NCI-H524 treated with DMSO at 0.1 percent for 48 hours (cell line): ENCODE data around the gene SLX4IP.

Experiments used
- DNase-seq: peaks from one replicate; lab custom pipeline; 2025; lab: John Stamatoyannopoulos, UW

The SLX4IP gene

GRCh38 chr20:10466855-10467254 is 31.8 kb downstream of the SLX4IP start:
- DNase-seq = no peak

GRCh38 chr20:10467681-10468339 is 32.7 kb downstream of the SLX4IP start:
- DNase-seq = no peak

GRCh38 chr20:10468340-10468845 is 33.3 kb downstream of the SLX4IP start:
- DNase-seq = no peak

- DNase-seq = no peak
These were observed 34.0 kb downstream of the SLX4IP start for GRCh38 chr20:10469056-10469455.

- DNase-seq = no peak
These were observed 34.5 kb downstream of the SLX4IP start for GRCh38 chr20:10469599-10469998.

- DNase-seq = no peak
These were observed 35.2 kb downstream of the SLX4IP start for GRCh38 chr20:10470276-10470675.

GRCh38 chr20:10472871-10473270 is 37.8 kb downstream of the SLX4IP start:
- DNase-seq = no peak

GRCh38 chr20:10474606-10475184 is 39.6 kb downstream of the SLX4IP start:
- DNase-seq = no peak

GRCh38 chr20:10475225-10475624 is 40.1 kb downstream of the SLX4IP start:
- DNase-seq = no peak

GRCh38 chr20:10476319-10476724 is 41.2 kb downstream of the SLX4IP start:
- DNase-seq = no peak

- no peak for DNase-seq
These were observed 43.1 kb downstream of the SLX4IP start for GRCh38 chr20:10478205-10478604.

GRCh38 chr20:10478930-10479329 is 43.8 kb downstream of the SLX4IP start:
- DNase-seq = no peak

- DNase-seq = peak; percentile 49
These were observed 46.6 kb downstream of the SLX4IP start for GRCh38 chr20:10481676-10482075.

GRCh38 chr20:10483691-10484090 is 48.6 kb downstream of the SLX4IP start:
- DNase-seq = no peak

- DNase-seq = no peak
These were observed 52.3 kb downstream of the SLX4IP start for GRCh38 chr20:10487142-10488136.

- DNase-seq = no peak
These were observed 53.4 kb downstream of the SLX4IP start for GRCh38 chr20:10488534-10488933.

- no peak for DNase-seq
These were observed 54.7 kb downstream of the SLX4IP start for GRCh38 chr20:10489853-10490252.

GRCh38 chr20:10490257-10490656 is 55.2 kb downstream of the SLX4IP start:
- DNase-seq = no peak

GRCh38 chr20:10490706-10491105 is 55.6 kb downstream of the SLX4IP start:
- DNase-seq = no peak

GRCh38 chr20:10492065-10492464 is 57.0 kb downstream of the SLX4IP start:
- no peak for DNase-seq

- no peak for DNase-seq
These were observed 57.7 kb downstream of the SLX4IP start for GRCh38 chr20:10492844-10493243.

GRCh38 chr20:10495173-10495572 is 60.1 kb downstream of the SLX4IP start:
- DNase-seq = no peak

- DNase-seq = no peak
These were observed 61.4 kb downstream of the SLX4IP start for GRCh38 chr20:10496465-10496864.
